Calu3 (cell line): ENCODE data around the gene MYCT1. TPM values are rescaled to one million over a fixed set of nuclear protein-coding genes. Genes with fewer than 3 reads are reported as not detected.

Source experiments
- BruUV-seq: library from RNA; stranded (reverse); fragments of 400-500 nt; replicated peaks from 2 replicates; lab custom pipeline; 2021; lab: Mats Ljungman, UMichigan
- CTCF ChIA-PET: fragments of 300-600 bp; sonication (Branson Sonifier 250); formaldehyde crosslinking; loops from one replicate; lab custom pipeline; 2022; ENCODE audit warnings: antibody characterized with exemption; lab: Charles Lee
- DNase-seq: peaks from one replicate; pipeline ENCODE4 v3.0.0; 2022
- H3K27ac Mint-ChIP-seq: one replicate; pipeline ENCODE4 v1.8.0; 2022; ENCODE audit warnings: mixed read lengths; ENCODE audit not compliant: unreplicated experiment
- H3K27me3 Mint-ChIP-seq: one replicate; pipeline ENCODE4 v1.8.0; 2022; ENCODE audit warnings: mixed read lengths; ENCODE audit not compliant: unreplicated experiment
- H3K36me3 Mint-ChIP-seq: one replicate; pipeline ENCODE4 v1.8.0; 2022; ENCODE audit warnings: mild to moderate bottlenecking, moderate library complexity, mixed read lengths; ENCODE audit not compliant: insufficient read depth, unreplicated experiment
- H3K4me1 Mint-ChIP-seq: one replicate; pipeline ENCODE4 v1.8.0; 2022; ENCODE audit warnings: mild to moderate bottlenecking, low read depth, mixed read lengths; ENCODE audit not compliant: unreplicated experiment
- H3K4me3 Mint-ChIP-seq: one replicate; pipeline ENCODE4 v1.8.0; 2022; ENCODE audit warnings: mild to moderate bottlenecking, low read depth, moderate library complexity, mixed read lengths; ENCODE audit not compliant: unreplicated experiment
- H3K9me3 Mint-ChIP-seq: one replicate; pipeline ENCODE4 v1.8.0; 2022; ENCODE audit warnings: low read depth, mixed read lengths; ENCODE audit not compliant: unreplicated experiment
- CTCF ChIP-seq: fragments of 200-600 bp; IDR thresholded peaks from one replicate; pipeline ENCODE4 v1.8.0; 2022; ENCODE audit warnings: antibody characterized with exemption; ENCODE audit not compliant: unreplicated experiment
- intact Hi-C: fragments of 100-400 bp; cut with micrococcal nuclease; formaldehyde crosslinking; loops from one replicate; pipeline ENCODE4 v1.10.0; 2022; ENCODE audit not compliant: unreplicated experiment
- total RNA-seq: library from RNA; stranded (reverse); gene quantifications from 2 replicates; pipeline ENCODE4 v1.2.3, GENCODE V29; 2022

The MYCT1 gene
- total RNA-seq, 1 experiment from 2014 or later, result not detected

GRCh38 chr6:152748843-152749242, 51.1 kb downstream of the MYCT1 start:
- H3K27me3 Mint-ChIP-seq, result no peaks in the 10 kb centered on the region
- no TSS peak for BruUV-seq
- H3K4me3 Mint-ChIP-seq, result no peak overlapping the region
- no peaks in the 10 kb centered on the region for H3K4me1 Mint-ChIP-seq
- peaks cover 4% of the 10 kb centered on the region for H3K36me3 Mint-ChIP-seq
- intact Hi-C loops, result loop anchor here (1.0 to 5.0 kb wide), 4 partner anchors 148 to 273 kb away; no protein-coding TSS in a partner anchor
- no peak for DNase-seq
- no peak overlapping the region for H3K27ac Mint-ChIP-seq
- H3K9me3 Mint-ChIP-seq, result no peaks in the 10 kb centered on the region
- CTCF ChIA-PET, result no interaction called here
- TF ChIP-seq CTCF, result no peak

DNA sequence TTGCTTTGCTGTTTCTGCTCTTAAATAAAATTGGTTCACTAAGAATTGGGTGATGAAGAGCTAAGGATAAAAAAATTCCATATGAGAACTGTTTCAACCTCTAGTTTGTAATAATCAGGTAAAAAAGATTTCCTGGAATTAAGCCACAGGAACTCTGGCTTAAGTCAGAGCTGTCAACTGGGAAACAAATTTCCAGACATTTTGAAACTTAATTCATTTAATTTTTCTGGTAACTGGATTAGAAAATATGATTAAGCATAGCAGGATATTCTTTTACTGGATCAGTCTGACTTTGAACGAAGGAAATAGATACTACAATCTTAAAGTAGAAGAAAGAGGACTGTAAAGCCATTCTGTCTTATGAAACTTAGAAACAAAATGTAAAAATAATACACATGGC, 51.6 kb downstream of the MYCT1 start:
- no peaks in the 10 kb centered on the region for H3K9me3 Mint-ChIP-seq
- intact Hi-C loops, result loop anchor here (1.0 to 5.0 kb wide), 4 partner anchors 148 to 273 kb away; no protein-coding TSS in a partner anchor
- H3K27ac Mint-ChIP-seq, result no peak overlapping the region
- TF ChIP-seq CTCF, result no peak
- H3K27me3 Mint-ChIP-seq, result no peaks in the 10 kb centered on the region
- CTCF ChIA-PET, result no interaction called here
- H3K4me1 Mint-ChIP-seq, result no peaks in the 10 kb centered on the region
- no peak for DNase-seq
- no TSS peak for BruUV-seq
- H3K4me3 Mint-ChIP-seq, result no peak overlapping the region
- H3K36me3 Mint-ChIP-seq, result peaks cover 4% of the 10 kb centered on the region

GRCh38 chr6:152750694-152751093, 53.0 kb downstream of the MYCT1 start, which contains the start of gene VIP:
TSS of gene VIP (plus strand) at chr6:152750797. CDS start at chr6:152752178, 1,381 bp downstream.
- Mint-ChIP-seq H3K27ac (no peak within 1 kb of the TSS), H3K9me3 (no peaks in the 10 kb centered on the region), H3K27me3 (no peaks in the 10 kb centered on the region), H3K4me3 (no peak within 1 kb of the TSS), H3K4me1 (no peaks in the 10 kb centered on the region), H3K36me3 (peaks cover 4% of the 10 kb centered on the region)
- CTCF ChIA-PET, result interaction anchor here (0.8 kb wide), 1 partner anchor 197 kb away, joined by 4 read pairs; no protein-coding TSS in a partner anchor
- BruUV-seq, result no TSS peak
- DNase-seq, result peak; percentile 17
- intact Hi-C loops, result no loop called here
- TF ChIP-seq CTCF, result no peak

DNA sequence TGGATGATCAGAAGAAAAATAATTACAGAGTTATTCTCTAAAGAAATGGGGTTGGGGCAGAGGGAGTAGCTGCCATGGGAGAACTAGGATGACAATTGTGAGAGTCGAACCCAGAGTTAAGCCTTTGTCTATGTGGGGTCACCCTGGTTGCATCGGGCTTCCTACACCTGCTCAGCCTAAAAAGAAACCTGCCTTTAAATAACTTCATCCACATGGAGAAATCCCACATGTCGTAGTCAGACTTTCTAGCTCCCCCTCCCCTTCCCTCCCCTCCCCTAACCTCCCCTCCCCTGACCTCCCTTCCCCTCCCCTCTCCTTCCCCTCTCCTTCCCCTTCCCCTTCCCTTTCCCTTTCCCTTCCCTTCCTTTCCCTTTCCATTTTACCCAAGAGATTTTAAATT, 67.6 kb downstream of the MYCT1 start:
- H3K27ac Mint-ChIP-seq, result no peak overlapping the region
- DNase-seq, result no peak
- H3K4me3 Mint-ChIP-seq, result no peak overlapping the region
- intact Hi-C loops, result no loop called here
- H3K4me1 Mint-ChIP-seq, result no peaks in the 10 kb centered on the region
- CTCF ChIA-PET, result no interaction called here
- H3K9me3 Mint-ChIP-seq, result no peaks in the 10 kb centered on the region
- H3K27me3 Mint-ChIP-seq, result peaks cover 13% of the 10 kb centered on the region
- no TSS peak for BruUV-seq
- no peaks in the 10 kb centered on the region for H3K36me3 Mint-ChIP-seq
- no peak for TF ChIP-seq CTCF
